ENCODE results near the gene SHTN1.

SHTN1 gene

GRCh38 chr10:116973371-116973905 is 31.5 kb downstream of the SHTN1 start:
- Mint-ChIP-seq H3K9me3 (peaks cover 0 to 3% of the 10 kb centered on the region in 2 donors), H3K4me1 (ENCODE audit: low read depth in 2 of 2) (no peaks in the 10 kb centered on the region), H3K36me3 (ENCODE audit: insufficient read depth) (no peaks in the 10 kb centered on the region), H3K27ac (no peak overlapping the region), H3K4me3 (no peak overlapping the region), H3K27me3 (no peaks in the 10 kb centered on the region)
- ATAC-seq (replicated peaks) (no peak), DNase-seq (no peak)

GRCh38 chr10:116972131-116972530 is 32.9 kb downstream of the SHTN1 start:
- H3K27ac Mint-ChIP-seq = no peak overlapping the region
- H3K4me3 Mint-ChIP-seq = no peak overlapping the region
- peaks cover 0 to 2% of the 10 kb centered on the region in 2 donors for H3K9me3 Mint-ChIP-seq
- H3K27me3 Mint-ChIP-seq = no peaks in the 10 kb centered on the region
- ATAC-seq (replicated peaks) (no peak), DNase-seq (no peak)
- no peaks in the 10 kb centered on the region for H3K4me1 Mint-ChIP-seq (ENCODE audit: low read depth in 2 of 2)
- no peaks in the 10 kb centered on the region for H3K36me3 Mint-ChIP-seq (ENCODE audit: insufficient read depth)

- ATAC-seq (replicated peaks) = no peak
- peaks cover 3% of the 10 kb centered on the region for H3K36me3 Mint-ChIP-seq (ENCODE audit: insufficient read depth)
- H3K27ac Mint-ChIP-seq = no peak overlapping the region
- H3K4me3 Mint-ChIP-seq = no peak overlapping the region
- no peaks in the 10 kb centered on the region for H3K27me3 Mint-ChIP-seq
- no peaks in the 10 kb centered on the region for H3K9me3 Mint-ChIP-seq
- H3K4me1 Mint-ChIP-seq (ENCODE audit: low read depth in 2 of 2) = no peaks in the 10 kb centered on the region
- no peak for DNase-seq
Observed at GRCh38 chr10:116970050-116970449, 34.9 kb downstream of the SHTN1 start.

GRCh38 chr10:116968331-116968730 is 36.7 kb downstream of the SHTN1 start:
- Mint-ChIP-seq H3K4me3 (no peak overlapping the region), H3K36me3 (ENCODE audit: insufficient read depth) (peaks cover 3% of the 10 kb centered on the region), H3K27ac (no peak overlapping the region), H3K4me1 (ENCODE audit: low read depth in 2 of 2) (no peaks in the 10 kb centered on the region), H3K27me3 (no peaks in the 10 kb centered on the region), H3K9me3 (no peaks in the 10 kb centered on the region)
- ATAC-seq (replicated peaks) = no peak
- no peak for DNase-seq

- ATAC-seq (replicated peaks) (no peak), DNase-seq (no peak)
- no peaks in the 10 kb centered on the region for H3K9me3 Mint-ChIP-seq
- H3K27me3 Mint-ChIP-seq = no peaks in the 10 kb centered on the region
- H3K27ac Mint-ChIP-seq = no peak overlapping the region
- peaks cover 3% of the 10 kb centered on the region for H3K36me3 Mint-ChIP-seq (ENCODE audit: insufficient read depth)
- no peak overlapping the region for H3K4me3 Mint-ChIP-seq
- no peaks in the 10 kb centered on the region for H3K4me1 Mint-ChIP-seq (ENCODE audit: low read depth in 2 of 2)
Observed at GRCh38 chr10:116961406-116962251, 43.4 kb downstream of the SHTN1 start.

GRCh38 chr10:116960066-116960776 is 44.8 kb downstream of the SHTN1 start:
- H3K27ac Mint-ChIP-seq = no peak overlapping the region
- ATAC-seq (replicated peaks) = no peak

GRCh38 chr10:116952729-116953128 is 52.3 kb downstream of the SHTN1 start:
- Mint-ChIP-seq H3K36me3 (ENCODE audit: insufficient read depth) (no peaks in the 10 kb centered on the region), H3K27ac (no peak overlapping the region), H3K9me3 (peaks cover 0 to 3% of the 10 kb centered on the region in 2 donors), H3K4me3 (no peak overlapping the region), H3K4me1 (ENCODE audit: low read depth in 2 of 2) (no peaks in the 10 kb centered on the region), H3K27me3 (peaks cover 0 to 5% of the 10 kb centered on the region in 2 donors)
- no peak for DNase-seq
- no peak for ATAC-seq (replicated peaks)

More at GRCh38 chr10:116960066-116960776, 44.8 kb downstream of the SHTN1 start:
- no peak for DNase-seq
- no peaks in the 10 kb centered on the region for H3K27me3 Mint-ChIP-seq
- no peak overlapping the region for H3K4me3 Mint-ChIP-seq
- H3K4me1 Mint-ChIP-seq (ENCODE audit: low read depth in 2 of 2) = no peaks in the 10 kb centered on the region
- H3K9me3 Mint-ChIP-seq = no peaks in the 10 kb centered on the region
- no peaks in the 10 kb centered on the region for H3K36me3 Mint-ChIP-seq (ENCODE audit: insufficient read depth)

GRCh38 chr10:116948530-116948870 is 56.5 kb downstream of the SHTN1 start:
- no peaks in the 10 kb centered on the region for H3K36me3 Mint-ChIP-seq (ENCODE audit: insufficient read depth)
- no peaks in the 10 kb centered on the region for H3K4me1 Mint-ChIP-seq (ENCODE audit: low read depth in 2 of 2)
- no peak for DNase-seq
- no peaks in the 10 kb centered on the region for H3K27me3 Mint-ChIP-seq
- H3K27ac Mint-ChIP-seq = no peak overlapping the region
- H3K4me3 Mint-ChIP-seq = no peak overlapping the region
- peaks cover 0 to 5% of the 10 kb centered on the region in 2 donors for H3K9me3 Mint-ChIP-seq
- no peak for ATAC-seq (replicated peaks)

- H3K9me3 Mint-ChIP-seq = peaks cover 0 to 5% of the 10 kb centered on the region in 2 donors
- DNase-seq = no peak
- no peak for ATAC-seq (replicated peaks)
- no peak overlapping the region for H3K27ac Mint-ChIP-seq
- no peaks in the 10 kb centered on the region for H3K4me1 Mint-ChIP-seq (ENCODE audit: low read depth in 2 of 2)
- H3K27me3 Mint-ChIP-seq = no peaks in the 10 kb centered on the region
- no peak overlapping the region for H3K4me3 Mint-ChIP-seq
- H3K36me3 Mint-ChIP-seq (ENCODE audit: insufficient read depth) = no peaks in the 10 kb centered on the region
Observed at GRCh38 chr10:116947841-116948529, 57.0 kb downstream of the SHTN1 start.

- H3K4me3 Mint-ChIP-seq = no peak overlapping the region
- no peaks in the 10 kb centered on the region for H3K27me3 Mint-ChIP-seq
- no peaks in the 10 kb centered on the region for H3K4me1 Mint-ChIP-seq (ENCODE audit: low read depth in 2 of 2)
- no peaks in the 10 kb centered on the region for H3K36me3 Mint-ChIP-seq (ENCODE audit: insufficient read depth)
- peaks cover 0 to 2% of the 10 kb centered on the region in 2 donors for H3K9me3 Mint-ChIP-seq
- DNase-seq (no peak), ATAC-seq (replicated peaks) (no peak)
- no peak overlapping the region for H3K27ac Mint-ChIP-seq
Observed at GRCh38 chr10:116944911-116945310, 60.1 kb downstream of the SHTN1 start.

GRCh38 chr10:116931806-116932205 is 73.2 kb downstream of the SHTN1 start:
- ATAC-seq (replicated peaks) = no peak
- no peak overlapping the region for H3K27ac Mint-ChIP-seq
- DNase-seq = no peak
- no peaks in the 10 kb centered on the region for H3K4me1 Mint-ChIP-seq (ENCODE audit: low read depth in 2 of 2)
- no peak overlapping the region for H3K4me3 Mint-ChIP-seq
- no peaks in the 10 kb centered on the region for H3K36me3 Mint-ChIP-seq (ENCODE audit: insufficient read depth)
- H3K9me3 Mint-ChIP-seq = no peaks in the 10 kb centered on the region
- no peaks in the 10 kb centered on the region for H3K27me3 Mint-ChIP-seq

- ATAC-seq (replicated peaks) (no peak), DNase-seq (no peak)
- H3K27me3 Mint-ChIP-seq = no peaks in the 10 kb centered on the region
- H3K27ac Mint-ChIP-seq = no peak overlapping the region
- no peaks in the 10 kb centered on the region for H3K9me3 Mint-ChIP-seq
- H3K4me1 Mint-ChIP-seq (ENCODE audit: low read depth in 2 of 2) = no peaks in the 10 kb centered on the region
- no peaks in the 10 kb centered on the region for H3K36me3 Mint-ChIP-seq (ENCODE audit: insufficient read depth)
- no peak overlapping the region for H3K4me3 Mint-ChIP-seq
Observed at GRCh38 chr10:116926426-116926825, 78.6 kb downstream of the SHTN1 start.

- H3K4me1 Mint-ChIP-seq (ENCODE audit: low read depth in 2 of 2) = no peaks in the 10 kb centered on the region
- no peak overlapping the region for H3K4me3 Mint-ChIP-seq
Observed at GRCh38 chr10:116925056-116925455, 79.9 kb downstream of the SHTN1 start.

More at GRCh38 chr10:116925056-116925455, 79.9 kb downstream of the SHTN1 start:
- DNase-seq (no peak), ATAC-seq (replicated peaks) (no peak)
- H3K27me3 Mint-ChIP-seq = no peaks in the 10 kb centered on the region
- H3K27ac Mint-ChIP-seq = no peak overlapping the region
- H3K36me3 Mint-ChIP-seq (ENCODE audit: insufficient read depth) = no peaks in the 10 kb centered on the region
- H3K9me3 Mint-ChIP-seq = no peaks in the 10 kb centered on the region
